Esophagus squamous epithelium (tissue), 4 donors: ENCODE data around the gene ACD.

Experiments used
- CTCF ChIP-seq, 6 experiments: fragments of 450-650 bp in 4 of 6; fragments of 200-600 bp in 2 of 6; sonication (generic) in 2 of 6; IDR thresholded peaks; one replicate each; pipeline ENCODE4 v1.5.1; 2016 to 2019; ENCODE audit warnings: antibody characterized with exemption in 6 of 6, mild to moderate bottlenecking in 4 of 6, moderate library complexity in 4 of 6
- POLR2A ChIP-seq, 4 donors: fragments of 450-650 bp; IDR thresholded peaks; one replicate each; pipeline ENCODE4 v1.6.1; 2017; ENCODE audit warnings: antibody characterized with exemption in 4 of 4, mild to moderate bottlenecking in 4 of 4, moderate library complexity in 3 of 4

GRCh38 chr16:67657017-67657608 lies 2.9 kb downstream of the ACD start:
- TF ChIP-seq CTCF (IDR thresholded peaks at IDR 0.05) (no peak), POLR2A (IDR thresholded peaks at IDR 0.05) (no peak)
